HepG2 (cell line): ENCODE results near the gene SERINC5. TPM values are rescaled to one million over a fixed set of nuclear protein-coding genes. Genes with fewer than 3 reads are reported as not detected.
A peak's percentile ranks its signal among the peaks of the same experiment; 100 is the strongest.

Experiments
- ADNP ChIP-seq: sonication (generic); formaldehyde crosslinking; IDR thresholded peaks from 2 replicates; pipeline ENCODE4 v1.4.0; 2020; ENCODE audit warnings: missing genetic modification reagents
- CERS6 ChIP-seq: sonication (generic); formaldehyde crosslinking; IDR thresholded peaks from 2 replicates; pipeline ENCODE4 v1.5.0; 2020; ENCODE audit warnings: missing genetic modification reagents
- ERF ChIP-seq: IDR thresholded peaks from 2 replicates; pipeline ENCODE4 v1.6.1; 2018; ENCODE audit warnings: missing biosample characterization, missing genetic modification reagents
- HOXA3 ChIP-seq: sonication (generic); formaldehyde crosslinking; IDR thresholded peaks from 2 replicates; pipeline ENCODE4 v1.5.0; 2020; ENCODE audit warnings: missing genetic modification reagents
- NKX3-1 ChIP-seq: sonication (generic); formaldehyde crosslinking; IDR thresholded peaks from 2 replicates; pipeline ENCODE4 v1.5.0; 2020; ENCODE audit warnings: missing genetic modification reagents
- NR2F1 ChIP-seq, 2 experiments: fragments of 450-650 bp in 1 of 2; formaldehyde crosslinking in 1 of 2; IDR thresholded peaks; 2 replicates each; pipeline versions ENCODE4 v1.5.0 to v1.6.1; 2016 to 2020; ENCODE audit warnings: mild to moderate bottlenecking in 1 of 2, missing compliant biosample characterization in 1 of 2, missing genetic modification reagents in 1 of 2, moderate library complexity in 1 of 2
- RFX5 ChIP-seq: IDR thresholded peaks from 2 replicates; pipeline ENCODE4 v1.6.1; 2011; ENCODE audit warnings: low read depth, low read length, improper control_type of control experiment
- SIX4 ChIP-seq: sonication (generic); formaldehyde crosslinking; IDR thresholded peaks from 2 replicates; pipeline ENCODE4 v1.4.0; 2020; ENCODE audit warnings: missing genetic modification reagents
- YEATS2 ChIP-seq: sonication (generic); formaldehyde crosslinking; IDR thresholded peaks from 2 replicates; pipeline ENCODE4 v1.4.0; 2020; ENCODE audit warnings: missing genetic modification reagents, borderline replicate concordance
- ZMYM4 ChIP-seq: sonication (generic); formaldehyde crosslinking; IDR thresholded peaks from 2 replicates; pipeline ENCODE4 v1.8.1; 2023; ENCODE audit warnings: mild to moderate bottlenecking, missing genetic modification reagents
- ZNF329 ChIP-seq: sonication (generic); formaldehyde crosslinking; IDR thresholded peaks from 2 replicates; pipeline ENCODE4 v1.9.0; 2021; ENCODE audit warnings: low read depth, mild to moderate bottlenecking, missing genetic modification reagents
- ZNF558 ChIP-seq: sonication (generic); formaldehyde crosslinking; IDR thresholded peaks from 2 replicates; pipeline ENCODE4 v1.9.0; 2022; ENCODE audit warnings: mild to moderate bottlenecking, missing genetic modification reagents, borderline replicate concordance
- ZNF724P ChIP-seq: sonication (generic); formaldehyde crosslinking; IDR thresholded peaks from 2 replicates; pipeline ENCODE4 v1.8.0; 2022; ENCODE audit warnings: missing genetic modification reagents, borderline replicate concordance
- ZNF737 ChIP-seq: sonication (generic); formaldehyde crosslinking; IDR thresholded peaks from 2 replicates; pipeline ENCODE4 v1.5.0; 2020; ENCODE audit warnings: missing genetic modification reagents, mild to moderate bottlenecking, borderline replicate concordance
- ZNF883 ChIP-seq: sonication (generic); formaldehyde crosslinking; IDR thresholded peaks from 2 replicates; pipeline ENCODE4 v1.5.1; 2020; ENCODE audit warnings: mild to moderate bottlenecking, missing genetic modification reagents; ENCODE audit errors: not compliant biosample characterization
- polyA plus RNA-seq, 8 experiments: library from polyadenylated mRNA; depleted of rRNA in 3 of 8; stranded (reverse) in 7 of 8; unstranded in 1 of 8; fragments of >200 nt; fragmentation: Illumina TruSeq in 4 of 8; extraction: Trizol in 4 of 8; gene quantifications; 2 replicates each; pipeline versions ENCODE4 v1.2.1 to v1.2.3, GENCODE V29; 2011 to 2016; ENCODE audit warnings: low read depth in 4 of 8, missing spikeins in 1 of 8, mixed read lengths in 1 of 8; ENCODE audit not compliant: insufficient read depth in 1 of 8
- total RNA-seq, 5 experiments: library from RNA; depleted of rRNA; stranded (reverse); fragments of >200 nt; fragmentation: Illumina TruSeq; extraction: Trizol; gene quantifications; 2 replicates each; pipeline ENCODE4 v1.2.3, GENCODE V29; 2016; ENCODE audit warnings: low read depth in 1 of 5
- TF ChIP-seq, protein P1 (sequence below), 2 experiments: fragments of 450-650 bp in 1 of 2; sonication (generic) in 1 of 2; formaldehyde crosslinking in 1 of 2; IDR thresholded peaks; 2 replicates each; pipeline versions ENCODE4 v1.6.1 to v1.8.0; 2016 to 2022; ENCODE audit warnings: antibody characterized with exemption in 1 of 2, mild to moderate bottlenecking in 1 of 2, missing genetic modification reagents in 1 of 2
- TF ChIP-seq, protein P2 (sequence below): sonication (generic); formaldehyde crosslinking; IDR thresholded peaks from 2 replicates; pipeline ENCODE4 v1.8.0; 2022; ENCODE audit warnings: mild to moderate bottlenecking, missing genetic modification reagents, borderline replicate concordance

Gene SERINC5
- total and polyA plus RNA-seq, 2 of the 13 experiments (the other 11 are each of a cell fraction or from before 2014, with no cell fraction given): 17.3 to 22.8 TPM

GRCh38 chr5:80184235-80185023, 71.4 kb downstream of the SERINC5 start (continued):
- no peak for TF ChIP-seq CERS6 (CRISPR knock-in tag)
- TF ChIP-seq ZNF558: no peak
- TF ChIP-seq ERF (CRISPR knock-in tag): no peak; the same call in 1 of the 2 replicates
- TF ChIP-seq, protein P1, sequence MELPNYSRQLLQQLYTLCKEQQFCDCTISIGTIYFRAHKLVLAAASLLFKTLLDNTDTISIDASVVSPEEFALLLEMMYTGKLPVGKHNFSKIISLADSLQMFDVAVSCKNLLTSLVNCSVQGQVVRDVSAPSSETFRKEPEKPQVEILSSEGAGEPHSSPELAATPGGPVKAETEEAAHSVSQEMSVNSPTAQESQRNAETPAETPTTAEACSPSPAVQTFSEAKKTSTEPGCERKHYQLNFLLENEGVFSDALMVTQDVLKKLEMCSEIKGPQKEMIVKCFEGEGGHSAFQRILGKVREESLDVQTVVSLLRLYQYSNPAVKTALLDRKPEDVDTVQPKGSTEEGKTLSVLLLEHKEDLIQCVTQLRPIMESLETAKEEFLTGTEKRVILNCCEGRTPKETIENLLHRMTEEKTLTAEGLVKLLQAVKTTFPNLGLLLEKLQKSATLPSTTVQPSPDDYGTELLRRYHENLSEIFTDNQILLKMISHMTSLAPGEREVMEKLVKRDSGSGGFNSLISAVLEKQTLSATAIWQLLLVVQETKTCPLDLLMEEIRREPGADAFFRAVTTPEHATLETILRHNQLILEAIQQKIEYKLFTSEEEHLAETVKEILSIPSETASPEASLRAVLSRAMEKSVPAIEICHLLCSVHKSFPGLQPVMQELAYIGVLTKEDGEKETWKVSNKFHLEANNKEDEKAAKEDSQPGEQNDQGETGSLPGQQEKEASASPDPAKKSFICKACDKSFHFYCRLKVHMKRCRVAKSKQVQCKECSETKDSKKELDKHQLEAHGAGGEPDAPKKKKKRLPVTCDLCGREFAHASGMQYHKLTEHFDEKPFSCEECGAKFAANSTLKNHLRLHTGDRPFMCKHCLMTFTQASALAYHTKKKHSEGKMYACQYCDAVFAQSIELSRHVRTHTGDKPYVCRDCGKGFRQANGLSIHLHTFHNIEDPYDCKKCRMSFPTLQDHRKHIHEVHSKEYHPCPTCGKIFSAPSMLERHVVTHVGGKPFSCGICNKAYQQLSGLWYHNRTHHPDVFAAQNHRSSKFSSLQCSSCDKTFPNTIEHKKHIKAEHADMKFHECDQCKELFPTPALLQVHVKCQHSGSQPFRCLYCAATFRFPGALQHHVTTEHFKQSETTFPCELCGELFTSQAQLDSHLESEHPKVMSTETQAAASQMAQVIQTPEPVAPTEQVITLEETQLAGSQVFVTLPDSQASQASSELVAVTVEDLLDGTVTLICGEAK (IDR thresholded peaks at IDR 0.05): no peak
- TF ChIP-seq, protein P1 (CRISPR knock-in tag; IDR thresholded peaks at IDR 0.05): no peak; the same call in 1 of the 2 replicates
- TF ChIP-seq NR2F1 (CRISPR knock-in tag; IDR thresholded peaks at IDR 0.05): no peak; a peak in 1 of 4 replicates
- TF ChIP-seq ADNP (CRISPR knock-in tag): peak; percentile 81; the same call in 1 of the 2 replicates
- TF ChIP-seq ZMYM4 (CRISPR knock-in tag): peak; percentile 10; the same call in 1 of the 2 replicates
- TF ChIP-seq ZNF724P (CRISPR knock-in tag): no peak
- no peak for TF ChIP-seq ZNF329
- TF ChIP-seq HOXA3: no peak; the same call in 1 of the 2 replicates
- TF ChIP-seq ZNF737 (CRISPR knock-in tag): no peak
- TF ChIP-seq YEATS2 (CRISPR knock-in tag): no peak
- TF ChIP-seq NKX3-1 (CRISPR knock-in tag): 0 out of 2 replicates have a peak, but pooled peaks have one; percentile 51
- no peak for TF ChIP-seq ZNF883 (CRISPR knock-in tag)
- TF ChIP-seq, protein P2, sequence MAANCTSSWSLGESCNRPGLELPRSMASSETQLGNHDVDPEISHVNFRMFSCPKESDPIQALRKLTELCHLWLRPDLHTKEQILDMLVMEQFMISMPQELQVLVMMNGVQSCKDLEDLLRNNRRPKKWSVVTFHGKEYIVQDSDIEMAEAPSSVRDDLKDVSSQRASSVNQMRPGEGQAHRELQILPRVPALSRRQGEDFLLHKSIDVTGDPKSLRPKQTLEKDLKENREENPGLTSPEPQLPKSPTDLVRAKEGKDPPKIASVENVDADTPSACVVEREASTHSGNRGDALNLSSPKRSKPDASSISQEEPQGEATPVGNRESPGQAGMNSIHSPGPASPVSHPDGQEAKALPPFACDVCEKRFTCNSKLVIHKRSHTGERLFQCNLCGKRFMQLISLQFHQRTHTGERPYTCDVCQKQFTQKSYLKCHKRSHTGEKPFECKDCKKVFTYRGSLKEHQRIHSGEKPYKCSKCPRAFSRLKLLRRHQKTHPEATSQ (CRISPR knock-in tag): peak; percentile 83; the same call in 1 of the 2 replicates
- TF ChIP-seq SIX4: no peak; the same call in none of the 2 replicates
- TF ChIP-seq RFX5: no peak
